ENCODE data around the gene VWA8.

Gene VWA8

GRCh38 chr13:41960637-41961465 is at the start of gene VWA8:
TSS of gene VWA8 (minus strand) at chr13:41961109. CDS start at chr13:41961015, 94 bp downstream.
- H3K4me3 ChIP-seq (ENCODE audit: low read depth, low read length): peak within 1 kb of the TSS; percentile 76
- DNase-seq (ENCODE audit: low read depth, low spot score): peak; percentile 5
- TF ChIP-seq CTCF (IDR thresholded peaks at IDR 0.05; ENCODE audit: insufficient read depth, low read length, missing control alignments): no peak
- ChIA-PET CTCF (interaction anchor here (0.6 to 1.8 kb wide), 11 partner anchors 11 to 294 kb away, joined by 3 to 6 read pairs (median 3); no protein-coding TSS in a partner anchor), POLR2A (interaction anchor here (0.6 to 1.7 kb wide), 6 partner anchors 10 to 211 kb away, joined by 3 to 6 read pairs (median 3); no protein-coding TSS in a partner anchor)

GRCh38 chr13:42009057-42009456 is 48.1 kb upstream of the VWA8 start:
- CTCF ChIA-PET: no interaction called here
- DNase-seq (ENCODE audit: low read depth, low spot score): no peak
- POLR2A ChIA-PET: no interaction called here
- TF ChIP-seq CTCF (IDR thresholded peaks at IDR 0.05; ENCODE audit: insufficient read depth, low read length, missing control alignments): no peak
- no peak overlapping the region for H3K4me3 ChIP-seq (ENCODE audit: low read depth, low read length)

- no peak overlapping the region for H3K4me3 ChIP-seq (ENCODE audit: low read depth, low read length)
- no peak for DNase-seq (ENCODE audit: low read depth, low spot score)
- no peak for TF ChIP-seq CTCF (IDR thresholded peaks at IDR 0.05; ENCODE audit: insufficient read depth, low read length, missing control alignments)
- POLR2A ChIA-PET: no interaction called here
- CTCF ChIA-PET: no interaction called here
Observed at GRCh38 chr13:42007844-42008243, 46.9 kb upstream of the VWA8 start.

GRCh38 chr13:42002066-42002465 is 41.2 kb upstream of the VWA8 start:
- ChIA-PET POLR2A (no interaction called here), CTCF (no interaction called here)
- no peak for TF ChIP-seq CTCF (IDR thresholded peaks at IDR 0.05; ENCODE audit: insufficient read depth, low read length, missing control alignments)
- no peak for DNase-seq (ENCODE audit: low read depth, low spot score)
- H3K4me3 ChIP-seq (ENCODE audit: low read depth, low read length): no peak overlapping the region

- POLR2A ChIA-PET: no interaction called here
- no peak for TF ChIP-seq CTCF (IDR thresholded peaks at IDR 0.05; ENCODE audit: insufficient read depth, low read length, missing control alignments)
- H3K4me3 ChIP-seq (ENCODE audit: low read depth, low read length): peak overlapping the region; percentile 10; the same call in 1 of the 2 replicates
- peak; percentile 70 for DNase-seq (ENCODE audit: low read depth, low spot score)
- CTCF ChIA-PET: interaction anchor here (0.9 to 1.1 kb wide), 3 partner anchors 9 to 49 kb away, joined by 3 read pairs; no protein-coding TSS in a partner anchor
Observed at GRCh38 chr13:42001580-42001979, 40.7 kb upstream of the VWA8 start.

GRCh38 chr13:42000846-42001245 is 39.9 kb upstream of the VWA8 start:
- POLR2A ChIA-PET: no interaction called here
- no peak for TF ChIP-seq CTCF (IDR thresholded peaks at IDR 0.05; ENCODE audit: insufficient read depth, low read length, missing control alignments)
- no peak overlapping the region for H3K4me3 ChIP-seq (ENCODE audit: low read depth, low read length)
- no peak for DNase-seq (ENCODE audit: low read depth, low spot score)
- CTCF ChIA-PET: interaction anchor here (0.9 to 1.1 kb wide), 3 partner anchors 8 to 49 kb away, joined by 3 read pairs; no protein-coding TSS in a partner anchor

Data from AG04449 (cell line).